H1 (cell line): ENCODE results near the gene TCTN3.
"Not testable (repeated sequence)": the region's sequence is repeated elsewhere in the genome, so short reads cannot be mapped to it uniquely, and the experiment has no call there.

Experiments used
- CTCF ChIP-seq, 3 experiments: IDR thresholded peaks; 1 replicate in 2 of 3; 2 replicates in 1 of 3; pipeline versions ENCODE4 v1.5.1 to v1.6.1; 2011; ENCODE audit warnings: low read length in 3 of 3, mild to moderate bottlenecking in 3 of 3, inconsistent platforms in 2 of 3, low read depth in 1 of 3, moderate library complexity in 1 of 3; ENCODE audit not compliant: insufficient read depth in 1 of 3; ENCODE audit errors: control extremely low read depth in 1 of 3
- JUND ChIP-seq: IDR thresholded peaks from 2 replicates; pipeline ENCODE4 v1.6.1; 2011; ENCODE audit warnings: mild to moderate bottlenecking, improper control_type of control experiment, low read length

GRCh38 chr10:95722496-95722895 lies 28.8 kb upstream of the TCTN3 start:
- TF ChIP-seq JUND; CTCF (IDR thresholded peaks at IDR 0.05; ENCODE audit: control extremely low read depth in 1 of 3, insufficient read depth in 1 of 3, low read depth in 1 of 3, low read length in 3 of 3): not testable (repeated sequence)
